Colon (tissue), 2 donors: Measurements from ENCODE around the gene TINCR.

ENCODE experiments used
- FAIRE-seq: peaks from 2 replicates; lab custom pipeline; 2012; peaks lifted over from hg19 to GRCh38; lab: Jason Lieb, UNC
- donor health status: control.
- donor health status: control.

The TINCR gene

DNA sequence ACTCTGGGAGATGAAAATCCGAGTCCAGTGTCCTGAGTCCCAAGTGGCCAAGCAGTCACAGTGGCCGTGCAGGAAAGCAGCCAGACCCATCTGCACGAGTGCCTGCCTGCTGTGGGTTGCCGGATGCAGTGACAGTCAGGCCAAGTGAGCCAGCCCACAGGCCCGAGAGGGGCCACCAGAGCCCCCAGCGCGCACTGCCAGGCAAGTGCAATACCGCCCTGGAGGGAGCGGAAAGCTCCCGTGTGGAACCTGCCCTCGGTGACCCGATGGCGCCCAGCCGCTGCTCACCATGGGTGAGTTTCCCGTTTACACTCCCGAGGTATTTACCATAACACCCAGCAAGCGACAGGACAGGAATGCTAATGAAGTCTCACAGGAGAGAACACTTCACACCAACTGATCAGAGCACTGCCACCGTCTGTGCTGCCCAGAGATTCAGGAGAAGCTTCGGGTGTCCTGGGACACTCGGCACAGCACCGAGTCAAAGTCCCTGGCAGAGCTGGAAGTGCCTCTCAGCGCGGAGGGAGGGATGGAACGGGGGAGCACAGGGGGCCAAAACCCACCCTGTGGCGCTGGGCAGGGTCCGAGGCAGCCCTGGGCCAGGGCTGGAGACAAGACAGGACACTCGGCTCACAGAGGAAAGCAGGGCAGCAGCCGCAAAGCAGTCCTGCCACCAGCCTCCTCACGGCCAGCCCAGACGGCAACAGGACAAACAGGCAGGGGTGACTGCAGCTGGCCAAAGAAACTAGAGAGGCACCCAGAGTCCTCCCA lies 21.3 kb upstream of the TINCR start:
- FAIRE-seq, result no peak

DNA sequence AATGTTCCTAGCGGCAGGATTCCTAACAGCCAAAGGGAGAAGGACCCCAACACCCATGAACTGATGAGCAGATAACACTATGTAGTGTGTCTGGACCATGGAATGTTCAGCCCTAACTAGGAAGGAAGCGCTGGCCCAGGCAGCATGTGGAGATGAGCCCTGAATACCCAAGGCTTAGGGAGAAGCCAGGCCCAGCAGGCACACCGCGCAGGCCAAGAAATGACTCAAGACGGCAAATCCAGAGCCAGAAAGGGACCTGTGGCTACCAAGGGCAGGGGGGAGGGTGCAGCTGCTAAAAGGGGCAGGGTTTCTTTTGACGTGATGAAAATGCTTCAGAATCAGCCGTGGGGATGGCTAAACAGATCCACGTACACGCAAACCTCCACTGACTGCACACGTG lies 20.7 kb upstream of the TINCR start:
- no peak for FAIRE-seq

DNA sequence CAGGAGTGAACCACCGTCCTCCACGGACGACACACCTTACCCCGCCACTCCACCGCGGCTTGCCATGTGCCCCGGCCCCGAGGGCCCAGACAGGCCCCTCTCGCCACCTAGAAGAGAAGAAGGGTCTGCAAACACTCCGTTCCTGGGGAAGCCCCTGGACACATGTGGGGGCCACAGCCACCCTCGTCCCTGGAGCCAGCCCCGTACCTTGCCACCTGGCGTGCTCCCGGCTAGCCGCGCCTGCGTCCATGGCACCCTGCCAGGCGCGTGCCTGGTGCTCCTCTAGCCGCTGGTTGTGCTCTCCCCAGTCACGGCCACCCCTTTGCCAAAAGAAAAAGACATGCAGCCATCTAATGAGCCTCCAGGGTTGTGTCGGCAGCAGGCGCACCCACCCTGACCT lies 19.9 kb upstream of the TINCR start:
- no peak for FAIRE-seq

DNA sequence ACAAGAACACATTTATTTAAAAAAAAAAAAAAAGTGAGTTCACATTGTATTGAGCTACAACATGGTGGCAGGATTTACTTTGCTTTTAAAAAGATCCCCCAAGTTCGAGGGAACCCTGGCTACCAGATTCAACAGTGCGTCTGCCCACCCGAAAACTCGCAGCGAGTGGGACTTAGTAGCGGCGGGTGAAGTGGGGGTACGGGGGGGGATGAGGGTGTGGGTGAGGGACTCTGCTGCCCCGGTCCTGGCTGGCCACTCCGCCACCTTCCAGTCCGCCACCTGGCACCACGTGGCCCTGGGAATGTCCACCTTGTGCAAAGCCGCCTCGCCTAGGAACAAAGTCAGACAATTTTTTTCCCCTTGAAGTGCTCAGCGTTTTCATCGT lies 19.3 kb upstream of the TINCR start:
- no peak for FAIRE-seq

DNA sequence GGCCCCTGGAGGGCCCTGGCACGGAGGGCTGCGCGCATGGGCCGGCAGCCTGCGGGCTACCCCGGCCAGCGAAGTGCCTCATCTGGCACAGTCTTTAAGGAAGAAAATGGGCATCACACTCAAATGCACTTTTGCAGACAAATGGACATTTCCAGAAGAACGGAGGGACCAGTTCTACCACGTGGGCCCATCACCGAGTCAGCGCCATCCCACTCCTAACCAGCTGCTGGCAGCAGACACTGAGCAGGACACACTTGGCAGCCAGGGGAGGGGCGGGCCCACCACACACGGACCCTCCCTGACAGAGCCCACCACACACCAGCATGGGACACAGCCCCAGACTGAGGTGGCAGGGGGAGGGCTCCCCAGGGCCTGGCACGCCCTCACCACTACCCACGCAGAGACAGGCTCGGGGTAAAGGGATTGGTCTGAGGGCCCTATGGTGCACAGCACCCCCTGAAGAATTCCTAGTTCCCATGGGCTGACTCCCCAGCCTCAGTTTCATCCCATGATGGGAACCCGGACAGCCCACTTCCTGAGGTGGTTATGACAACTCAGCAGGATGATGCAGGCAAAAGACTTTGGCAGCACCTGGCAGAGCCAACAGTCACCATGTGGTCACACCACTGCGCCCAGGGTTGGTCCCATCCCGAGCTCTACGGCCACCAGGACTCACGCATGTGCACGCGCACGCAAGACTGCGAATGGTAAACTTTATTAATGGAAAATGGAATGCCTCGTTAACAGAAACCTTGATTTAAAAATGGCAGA lies 18.7 kb upstream of the TINCR start:
- no peak for FAIRE-seq

DNA sequence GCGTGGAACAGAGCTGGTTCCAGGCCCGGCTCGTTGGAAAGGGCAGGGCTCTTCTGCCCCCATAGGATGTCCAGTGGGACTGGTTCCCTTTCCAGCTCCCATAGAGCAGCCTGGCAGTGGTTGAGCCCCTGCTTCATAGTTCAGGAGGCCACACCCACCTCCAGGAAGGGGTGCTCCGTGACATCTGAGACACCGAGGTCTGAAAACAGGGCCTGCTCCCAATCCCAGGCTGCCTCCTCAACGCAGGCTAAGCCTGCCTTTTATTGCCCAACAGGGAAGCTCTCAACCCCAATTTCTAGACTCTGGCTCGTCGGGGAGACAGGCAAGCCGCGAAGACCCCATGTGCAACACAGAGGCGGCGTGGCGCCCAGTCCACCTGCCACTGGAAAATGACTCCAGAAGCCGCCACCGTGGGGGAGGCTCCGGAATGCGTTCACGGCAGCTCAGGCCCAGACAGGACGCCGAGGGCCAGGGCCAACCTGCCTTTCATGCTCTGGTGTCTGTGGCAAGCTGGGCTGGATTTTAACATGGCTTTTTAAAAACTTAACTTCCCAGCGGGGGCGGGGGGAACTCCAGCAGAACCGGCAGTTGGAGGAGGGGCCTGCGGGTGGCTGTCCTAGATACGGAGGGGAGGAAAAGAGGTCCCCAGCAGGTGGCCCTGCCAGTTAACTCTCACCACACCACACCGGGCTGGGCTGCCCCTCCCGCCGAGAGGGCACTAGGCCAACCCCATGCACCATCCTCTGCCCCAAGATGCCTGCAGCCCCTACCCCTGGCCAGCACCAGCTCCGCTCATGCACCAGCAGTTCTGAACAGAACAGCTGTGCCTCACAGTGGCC lies 17.9 kb upstream of the TINCR start:
- FAIRE-seq, result no peak

DNA sequence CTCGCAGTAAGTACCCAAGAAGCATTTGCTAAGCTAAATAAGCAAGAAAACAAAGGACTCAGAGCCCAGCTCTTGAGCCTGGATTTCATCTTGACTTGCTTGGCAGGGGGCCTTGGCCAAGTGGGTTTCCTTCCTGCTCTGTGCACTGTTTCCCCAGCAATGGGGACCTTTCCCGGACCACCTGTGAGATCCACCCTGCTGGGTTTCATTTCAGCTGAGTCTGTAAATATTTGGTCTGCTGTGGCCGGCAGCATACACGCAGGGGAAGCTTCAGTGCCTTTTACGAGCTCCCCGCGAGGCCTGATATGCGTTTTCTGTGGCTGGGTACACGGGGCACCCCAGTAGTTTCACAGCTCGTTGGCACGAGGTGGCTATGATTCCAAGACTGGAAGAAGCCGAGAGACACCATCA lies 12.4 kb upstream of the TINCR start:
- no peak for FAIRE-seq

DNA sequence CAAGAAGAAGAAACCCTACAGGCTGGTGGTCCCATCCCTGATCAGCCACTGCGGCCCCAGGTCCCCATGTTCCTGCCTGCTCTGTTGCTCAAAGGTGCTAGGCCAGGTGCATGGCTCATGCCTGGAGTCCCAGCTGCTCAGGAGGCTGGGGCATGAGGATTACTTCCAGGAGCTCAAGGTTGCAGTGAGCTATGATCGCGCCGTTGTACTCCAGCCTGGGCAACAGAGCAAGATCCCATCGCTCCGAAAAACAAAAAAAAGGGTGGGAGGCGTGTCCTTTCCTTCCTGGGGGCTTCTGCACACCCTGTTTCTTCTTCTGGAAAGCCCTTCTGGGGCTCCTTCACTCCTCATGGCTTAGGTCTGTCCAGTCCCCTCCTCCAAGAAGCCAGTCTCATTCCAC lies 11.9 kb upstream of the TINCR start:
- FAIRE-seq, result no peak

DNA sequence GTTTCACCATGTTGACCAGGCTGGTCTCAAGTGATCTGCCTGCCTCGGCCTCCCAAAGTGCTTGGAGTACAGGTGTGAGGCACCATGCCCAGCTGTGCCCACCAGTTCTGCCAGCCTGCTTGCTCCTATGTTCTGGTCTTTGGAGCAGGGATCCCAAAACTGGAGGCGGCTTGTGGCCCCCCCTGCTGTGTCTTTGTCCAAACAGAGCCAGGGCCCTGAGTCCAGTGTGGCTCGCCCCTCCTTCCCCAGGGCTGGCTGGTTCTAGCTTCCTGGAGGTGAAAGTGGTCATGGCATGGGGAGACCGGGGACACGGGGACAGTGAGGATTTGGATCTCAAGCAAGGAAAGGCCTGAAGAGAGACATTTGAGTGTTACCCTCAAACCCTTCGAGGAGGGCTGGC lies 11.5 kb upstream of the TINCR start:
- no peak for FAIRE-seq

DNA sequence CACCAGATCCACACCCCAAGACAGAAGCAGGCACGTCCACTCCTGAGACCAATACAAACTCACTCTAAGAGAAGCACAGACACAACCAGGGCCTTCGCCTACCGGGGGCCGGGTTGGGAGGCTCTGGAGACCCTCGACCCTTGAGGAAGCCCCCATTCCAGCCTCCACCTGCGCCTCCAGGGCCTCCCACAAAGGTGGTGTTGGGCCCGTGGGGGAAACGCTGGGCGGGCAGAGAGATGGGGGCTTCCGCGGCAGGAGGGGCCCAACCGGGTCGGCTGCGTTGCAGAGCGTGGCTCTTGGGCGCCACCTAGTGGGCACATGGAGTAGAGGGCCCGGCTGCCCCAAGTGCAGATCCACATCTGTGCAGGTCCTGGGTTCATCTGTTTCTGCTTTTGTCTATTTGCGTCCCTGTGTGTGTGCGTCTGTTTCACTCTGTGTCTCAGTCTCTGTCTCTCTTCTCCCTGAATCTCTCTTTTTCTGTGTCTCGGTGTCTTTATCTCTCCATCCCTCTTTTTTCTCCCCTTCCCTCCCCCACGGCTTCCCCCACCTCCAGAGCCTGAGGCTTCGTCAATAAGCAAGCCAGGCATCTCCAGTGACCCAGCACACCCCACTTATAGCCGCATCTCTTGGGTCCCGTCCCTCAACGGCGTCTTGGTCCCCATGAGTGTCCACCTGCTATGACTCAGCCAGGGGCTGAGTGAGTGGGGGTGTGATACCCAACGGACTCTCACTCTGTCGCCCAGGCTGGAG lies 10.5 kb upstream of the TINCR start:
- no peak for FAIRE-seq

DNA sequence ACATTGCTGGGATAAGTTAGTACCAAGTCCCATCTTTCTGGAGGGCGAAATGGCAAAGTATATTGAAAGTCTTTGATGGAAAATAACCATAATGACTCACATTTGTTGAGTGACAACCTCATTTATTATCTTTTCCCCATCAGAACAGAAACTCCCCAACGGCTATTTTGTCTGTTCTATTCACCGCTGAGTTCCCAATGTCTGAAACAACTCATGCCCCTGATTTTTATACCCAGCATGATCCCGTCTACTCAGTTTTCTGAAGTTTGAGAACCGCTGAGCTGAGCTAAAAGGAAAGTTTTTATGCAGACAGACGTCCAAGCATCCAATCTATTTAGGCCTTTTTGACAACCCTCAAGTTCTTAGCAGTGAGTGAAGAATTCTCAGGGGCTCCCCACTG lies 7.8 kb upstream of the TINCR start:
- no peak for FAIRE-seq

DNA sequence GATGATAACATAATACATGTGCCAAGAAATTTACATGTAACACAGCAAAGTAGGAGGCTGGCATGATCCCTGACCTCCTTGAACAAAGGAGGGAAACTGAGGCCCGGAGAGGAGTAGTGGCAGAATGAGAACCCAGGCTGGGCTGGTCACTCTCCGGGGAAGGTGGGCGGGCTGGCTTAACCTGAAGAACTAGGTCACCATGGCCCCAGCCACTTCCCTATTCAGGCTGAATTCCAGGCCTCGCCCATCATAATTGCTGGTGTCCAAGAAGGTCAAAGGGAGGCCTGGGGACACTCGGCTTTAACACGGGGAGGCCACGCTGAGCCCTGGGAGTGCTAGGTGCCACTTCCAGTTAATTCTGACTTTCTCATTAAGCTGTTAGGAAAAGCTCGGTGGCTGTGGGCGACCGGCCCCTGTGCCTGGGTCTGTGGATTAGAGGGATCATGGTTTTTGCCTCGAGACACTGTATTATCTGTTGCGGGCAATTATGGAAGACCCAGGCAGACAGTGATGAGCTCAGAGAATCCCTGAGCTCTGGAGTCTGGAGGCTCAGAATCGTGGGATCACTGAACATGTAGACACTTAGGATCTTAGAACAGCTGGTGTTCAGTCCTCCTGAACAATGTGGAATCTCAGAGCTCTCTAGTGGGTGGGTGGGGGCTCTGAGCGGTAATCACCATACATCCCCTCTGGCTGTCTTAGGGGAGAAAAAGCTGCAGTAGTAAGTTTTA lies 5.0 kb upstream of the TINCR start:
- FAIRE-seq, result no peak

DNA sequence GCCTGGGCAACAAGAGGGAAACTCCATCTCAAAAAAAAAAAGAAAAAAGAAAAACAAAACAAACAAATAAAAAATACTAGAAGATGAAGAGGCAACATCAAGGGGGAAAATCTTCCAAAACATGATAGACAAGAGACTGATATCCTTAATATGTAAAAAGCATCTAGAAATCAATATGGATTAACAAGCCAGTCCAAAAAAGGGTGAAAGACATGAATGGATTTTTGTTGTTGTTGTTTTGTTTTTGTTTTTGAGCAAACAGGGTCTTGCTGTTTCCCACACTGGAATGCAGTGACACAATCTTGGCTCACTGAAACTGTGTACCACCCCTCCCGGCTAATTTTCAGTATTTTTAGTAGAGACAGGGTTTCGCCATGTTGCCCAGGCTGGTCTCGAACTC lies 4.0 kb upstream of the TINCR start:
- no peak for FAIRE-seq

DNA sequence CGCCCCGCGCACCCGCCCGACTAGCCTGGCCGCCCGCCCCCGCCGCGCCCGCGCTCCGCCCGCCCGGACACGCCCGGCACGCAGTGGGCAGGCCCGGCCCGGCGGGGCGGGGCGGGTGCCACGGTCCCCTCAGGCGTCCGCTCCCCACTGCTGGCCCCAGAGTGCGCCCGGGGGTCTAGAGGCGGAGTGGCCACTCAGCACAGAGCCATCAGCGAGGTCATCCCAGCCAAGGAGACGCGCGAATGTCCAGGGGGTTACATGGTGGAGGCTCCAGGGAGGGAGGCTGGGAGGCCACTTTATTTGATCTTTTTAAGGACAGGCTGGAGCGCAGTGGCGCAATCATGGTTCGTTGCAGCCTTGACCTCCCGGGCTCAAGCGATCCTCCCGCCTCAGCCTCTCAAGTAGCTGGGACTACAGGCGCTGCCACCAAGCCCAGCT lies 236 bp upstream of the TINCR start:
- FAIRE-seq, result no peak

DNA sequence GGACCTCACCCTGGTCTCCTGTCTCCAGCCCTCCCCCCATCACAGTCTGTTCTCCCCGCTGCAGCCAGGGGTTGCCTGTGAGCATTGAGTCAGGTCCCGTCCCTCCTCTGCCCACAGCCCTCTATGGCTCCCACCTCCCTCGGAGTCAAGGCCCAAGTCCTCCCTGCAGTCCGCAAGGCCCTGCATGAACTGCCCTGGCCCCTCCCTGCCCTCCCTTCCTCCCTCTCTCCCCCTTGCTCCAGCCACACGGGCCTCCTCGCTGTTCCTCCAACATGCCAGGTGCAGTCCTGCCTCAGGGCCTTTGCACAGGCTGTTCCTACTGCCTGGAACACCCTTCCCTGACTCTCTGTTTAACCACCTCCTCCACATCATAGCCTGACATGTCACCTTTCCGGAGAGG lies 2.8 kb downstream of the TINCR start:
- FAIRE-seq, result no peak

DNA sequence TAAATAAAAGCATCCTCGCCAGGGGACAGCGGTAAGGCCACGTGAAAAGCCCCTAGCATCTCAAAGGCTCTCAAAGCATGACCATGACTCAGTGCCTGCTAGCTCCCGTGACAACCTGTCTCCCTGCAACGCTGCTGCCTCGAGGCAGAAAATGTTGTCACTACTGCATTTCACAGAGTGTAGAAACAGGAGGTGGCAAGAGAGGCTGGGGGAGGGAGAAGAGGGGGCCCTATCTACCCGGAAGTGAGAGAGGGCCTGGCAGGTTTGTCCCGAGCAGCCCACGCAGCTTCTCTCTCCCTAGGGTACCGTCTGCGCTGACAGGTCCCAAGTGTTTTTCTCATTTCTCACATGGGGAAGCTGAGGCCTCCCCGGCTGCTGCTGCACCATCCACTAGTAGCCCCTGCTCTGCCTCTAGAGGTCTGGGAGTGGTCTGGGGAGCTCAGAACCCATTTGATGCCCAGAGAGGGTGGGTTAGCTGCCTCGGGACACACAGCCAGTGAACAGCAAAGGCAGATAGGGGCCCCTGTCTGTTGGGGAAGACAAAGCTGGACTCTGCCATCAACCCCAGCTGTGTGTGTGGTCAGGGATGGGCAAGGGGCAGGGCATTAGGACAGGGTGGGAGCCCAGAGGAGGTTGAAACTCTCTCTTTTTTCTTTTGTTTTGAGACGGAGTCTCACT lies 3.7 kb downstream of the TINCR start:
- FAIRE-seq, result no peak

DNA sequence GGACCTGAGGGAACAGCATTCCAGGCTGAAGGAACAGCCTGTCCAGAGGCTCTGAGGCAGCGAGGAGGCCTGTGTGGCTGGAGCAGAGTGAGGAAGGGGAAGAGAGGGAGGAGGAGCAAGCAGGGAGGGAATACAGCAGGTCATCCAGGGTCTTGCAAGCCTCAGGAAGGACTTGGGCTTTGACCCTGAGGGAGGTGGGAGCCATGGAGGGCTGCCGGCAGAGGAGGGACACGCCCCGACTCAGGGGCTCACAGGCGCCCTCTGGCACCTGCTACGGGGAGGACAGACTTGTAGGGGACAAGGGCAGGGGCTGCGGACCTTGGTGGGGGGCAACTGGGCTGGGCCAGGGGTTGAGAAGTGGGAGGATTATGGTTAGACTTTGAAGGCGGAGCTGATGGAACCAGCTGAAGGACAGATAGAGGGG lies 4.7 kb downstream of the TINCR start:
- no peak for FAIRE-seq

DNA sequence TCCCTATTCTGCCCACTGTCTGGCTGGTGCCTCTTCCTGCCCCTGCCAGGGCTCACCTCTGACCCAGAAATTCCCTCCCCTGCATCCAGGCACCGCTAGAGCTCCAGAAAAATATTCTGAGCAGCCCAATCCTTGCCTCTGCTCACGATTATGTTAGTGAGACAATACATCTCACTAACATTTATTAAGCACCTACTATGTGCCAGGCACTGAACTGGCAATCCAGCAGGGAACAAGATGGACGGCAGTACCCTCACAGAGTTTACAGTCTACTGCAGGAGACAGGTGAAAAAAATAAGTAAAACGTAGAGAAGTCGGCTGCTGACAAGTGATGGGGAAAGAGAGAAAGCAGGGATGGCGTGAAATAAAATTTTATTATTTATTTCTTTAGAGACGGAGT lies 5.5 kb downstream of the TINCR start:
- FAIRE-seq, result no peak

DNA sequence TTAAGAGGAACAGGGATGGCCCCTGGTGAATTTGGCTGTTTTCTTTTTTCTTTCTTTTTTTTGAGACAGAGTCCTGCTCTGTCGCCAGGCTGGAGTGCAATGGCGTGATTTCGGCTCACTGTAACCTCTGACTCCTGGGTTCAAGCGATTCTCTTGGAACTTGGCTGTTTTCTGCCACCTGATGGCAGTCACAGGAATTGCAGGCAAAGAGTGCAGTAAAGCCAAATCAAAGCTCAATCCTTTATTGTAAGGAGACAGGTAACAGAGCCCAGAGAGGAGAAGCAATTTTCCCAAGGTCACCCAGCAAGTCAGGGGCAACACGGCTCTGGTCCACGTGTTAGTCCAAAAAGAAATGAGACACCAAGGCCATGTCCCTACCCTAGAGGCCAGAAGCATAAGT lies 6.2 kb downstream of the TINCR start:
- FAIRE-seq, result no peak

DNA sequence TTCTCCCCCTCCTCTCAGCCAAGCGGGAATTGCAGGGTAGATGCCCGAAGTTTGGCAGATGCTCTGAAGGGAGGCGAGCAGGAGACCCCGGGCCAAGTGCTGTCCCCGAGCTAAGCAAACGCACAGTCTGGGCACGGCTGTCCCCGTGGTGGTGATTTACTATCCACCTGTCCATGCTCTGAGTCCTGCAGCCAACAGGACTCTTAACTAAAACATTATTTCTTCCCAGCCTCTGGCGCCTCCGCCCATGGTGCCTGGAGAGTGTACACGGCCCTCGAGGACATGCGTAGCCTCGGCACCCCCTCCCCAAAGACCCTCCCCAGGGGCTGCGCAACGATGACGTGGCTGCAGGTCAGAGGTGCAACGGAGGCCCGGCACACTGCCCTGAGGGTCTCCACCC lies 7.6 kb downstream of the TINCR start:
- FAIRE-seq, result no peak

DNA sequence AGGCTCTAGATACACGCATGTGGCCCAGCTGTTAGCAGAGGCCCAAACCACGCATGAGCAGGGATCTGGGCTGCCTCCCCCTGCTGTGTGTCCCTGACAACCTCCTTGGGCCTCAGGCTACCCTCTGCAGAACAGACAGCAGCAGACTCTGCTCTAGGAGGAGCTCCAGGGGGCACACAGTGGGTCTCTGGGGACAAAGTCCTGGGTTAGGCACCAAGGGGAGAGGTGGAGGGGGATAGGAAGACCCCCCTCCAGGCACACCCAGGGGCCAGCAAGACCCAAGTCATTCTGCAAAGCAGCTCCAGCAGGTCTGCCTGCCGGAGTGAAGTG lies 8.0 kb downstream of the TINCR start:
- no peak for FAIRE-seq
